GM19468 (cell line): ENCODE measurements around the gene LRRC23.

ENCODE experiments used
- ATAC-seq: cut with Tn5 transposase; IDR thresholded peaks from one replicate; pipeline ENCODE4 v1.9.1; 2021; ENCODE audit warnings: mild to moderate bottlenecking, moderate library complexity, moderate number of reproducible peaks; ENCODE audit not compliant: unreplicated experiment; ENCODE audit errors: extremely low read depth

Gene LRRC23

DNA sequence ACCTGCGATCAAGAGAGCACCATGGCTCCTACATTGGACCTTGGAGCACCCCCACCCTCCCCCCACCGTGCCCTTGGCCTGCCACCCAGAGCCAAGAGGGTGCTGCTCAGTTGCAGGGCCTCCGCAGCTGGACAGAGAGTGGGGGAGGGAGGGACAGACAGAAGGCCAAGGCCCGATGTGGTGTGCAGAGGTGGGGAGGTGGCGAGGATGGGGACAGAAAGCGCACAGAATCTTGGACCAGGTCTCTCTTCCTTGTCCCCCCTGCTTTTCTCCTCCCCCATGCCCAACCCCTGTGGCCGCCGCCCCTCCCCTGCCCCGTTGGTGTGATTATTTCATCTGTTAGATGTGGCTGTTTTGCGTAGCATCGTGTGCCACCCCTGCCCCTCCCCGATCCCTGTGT, 37.2 kb downstream of the LRRC23 start:
- no peak for ATAC-seq

DNA sequence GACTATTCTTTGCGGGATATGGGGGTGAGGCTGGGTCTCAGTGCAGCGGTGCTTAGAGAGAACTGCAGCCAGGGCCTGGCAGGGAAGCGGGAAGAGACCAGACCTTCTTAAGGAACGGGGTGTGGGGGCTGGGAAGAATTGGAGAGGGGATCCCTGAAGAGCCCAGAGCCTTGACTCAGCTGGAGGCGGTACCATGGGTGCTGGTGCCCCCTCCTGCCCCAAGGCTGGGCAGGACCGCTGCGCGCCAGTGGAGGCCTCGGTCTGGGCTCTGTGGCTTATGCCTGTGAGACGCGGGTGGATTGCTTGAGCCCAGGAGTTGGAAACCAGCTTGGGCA, 37.7 kb downstream of the LRRC23 start:
- no peak for ATAC-seq

DNA sequence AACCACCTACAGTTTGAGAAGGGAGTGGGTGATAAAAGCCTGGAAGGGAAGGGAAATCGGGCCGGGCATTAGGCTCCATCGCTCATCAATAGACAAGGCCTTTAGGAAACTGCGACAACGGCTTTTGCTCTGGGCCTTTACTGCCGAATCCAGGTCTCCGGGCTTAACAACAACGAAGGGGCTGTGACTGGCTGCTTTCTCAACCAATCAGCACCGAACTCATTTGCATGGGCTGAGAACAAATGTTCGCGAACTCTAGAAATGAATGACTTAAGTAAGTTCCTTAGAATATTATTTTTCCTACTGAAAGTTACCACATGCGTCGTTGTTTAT, 38.7 kb downstream of the LRRC23 start:
- ATAC-seq = no peak

DNA sequence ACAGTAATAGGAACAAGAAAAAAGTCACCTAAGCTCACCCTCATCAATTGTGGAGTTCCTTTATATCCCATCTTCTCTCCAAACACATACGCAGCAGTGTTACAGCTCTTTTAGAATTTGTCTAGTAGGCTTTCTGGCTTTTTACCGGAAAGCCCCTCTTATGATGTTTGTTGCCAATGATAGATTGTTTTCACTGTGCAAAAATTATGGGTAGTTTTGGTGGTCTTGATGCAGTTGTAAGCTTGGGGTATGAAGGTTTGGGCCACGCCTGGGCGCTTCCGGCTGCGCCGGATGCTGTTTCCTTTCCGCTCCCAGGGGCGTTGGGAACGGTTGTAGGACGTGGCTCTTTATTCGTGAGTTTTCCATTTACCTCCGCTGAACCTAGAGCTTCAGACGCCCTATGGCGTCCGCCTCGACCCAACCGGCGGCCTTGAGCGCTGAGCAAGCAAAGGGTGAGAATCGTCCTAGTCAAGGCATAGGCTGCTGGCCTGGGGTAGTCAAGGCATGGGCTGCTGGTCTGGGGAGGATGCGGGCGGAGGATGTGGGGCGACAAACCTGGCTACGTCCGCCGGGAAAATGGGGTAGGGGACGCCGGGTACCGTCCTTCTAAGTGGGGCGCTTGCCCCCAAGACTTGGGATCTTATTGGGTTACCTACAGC, 39.2 kb downstream of the LRRC23 start, which contains the start of the genes C12orf57 and RNU7-1:
TSS of gene C12orf57 (plus strand) at position 301 of the 659 bp plus-strand sequence. CDS start at position 401, 100 bp downstream.
TSS of gene RNU7-1 (plus strand) at position 95 of the 659 bp plus-strand sequence.
- peak; percentile 14 for ATAC-seq

DNA sequence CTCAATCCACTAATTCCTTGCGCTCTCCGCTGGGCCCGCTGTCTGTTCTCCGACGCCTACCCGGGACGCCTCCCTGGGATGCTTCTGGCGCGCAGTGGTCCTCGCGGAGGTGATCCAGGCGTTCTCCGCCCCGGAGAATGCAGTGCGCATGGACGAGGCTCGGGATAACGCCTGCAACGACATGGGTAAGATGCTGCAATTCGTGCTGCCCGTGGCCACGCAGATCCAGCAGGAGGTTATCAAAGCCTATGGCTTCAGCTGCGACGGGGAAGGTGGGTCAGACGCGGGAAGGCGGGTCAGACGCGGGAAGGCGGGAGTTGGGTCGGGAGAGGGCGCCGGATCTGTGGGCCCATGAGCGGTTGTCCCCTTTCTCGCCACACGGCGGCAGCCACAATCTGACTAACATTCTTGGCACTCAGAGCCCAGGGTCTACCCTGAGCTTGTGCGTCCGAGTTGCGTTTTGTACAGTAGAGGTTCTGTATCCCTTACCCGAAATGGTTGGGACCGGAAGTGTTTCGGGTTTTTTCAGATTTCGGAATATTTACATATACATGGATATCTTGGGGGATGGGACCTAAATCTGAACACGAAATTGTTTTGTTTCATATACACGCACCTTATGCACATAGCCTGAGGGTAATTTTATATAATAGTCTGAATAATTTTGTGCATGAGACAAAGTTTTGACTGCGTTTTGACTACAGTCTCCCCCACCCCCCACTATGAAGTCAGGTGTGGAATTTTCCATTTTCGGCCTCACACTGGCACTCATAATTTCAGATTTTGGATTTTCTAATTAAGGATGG, 40.0 kb downstream of the LRRC23 start:
- ATAC-seq = peak; percentile 40

DNA sequence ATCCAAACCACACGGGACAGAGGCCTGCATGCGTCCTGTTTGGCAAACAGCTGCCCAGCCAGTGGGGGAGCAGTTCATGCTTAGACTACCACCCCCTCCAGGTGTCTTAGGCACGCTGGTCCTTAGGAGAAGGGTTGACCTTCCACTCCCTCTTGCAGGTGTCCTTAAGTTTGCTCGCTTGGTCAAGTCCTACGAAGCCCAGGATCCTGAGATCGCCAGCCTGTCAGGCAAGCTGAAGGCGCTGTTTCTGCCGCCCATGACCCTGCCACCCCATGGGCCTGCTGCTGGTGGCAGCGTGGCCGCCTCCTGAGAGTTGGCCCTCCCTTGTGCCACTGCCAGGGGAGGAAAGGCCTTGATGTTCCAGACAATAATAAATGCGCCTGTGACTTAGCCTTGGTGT, 41.0 kb downstream of the LRRC23 start:
- ATAC-seq = no peak

DNA sequence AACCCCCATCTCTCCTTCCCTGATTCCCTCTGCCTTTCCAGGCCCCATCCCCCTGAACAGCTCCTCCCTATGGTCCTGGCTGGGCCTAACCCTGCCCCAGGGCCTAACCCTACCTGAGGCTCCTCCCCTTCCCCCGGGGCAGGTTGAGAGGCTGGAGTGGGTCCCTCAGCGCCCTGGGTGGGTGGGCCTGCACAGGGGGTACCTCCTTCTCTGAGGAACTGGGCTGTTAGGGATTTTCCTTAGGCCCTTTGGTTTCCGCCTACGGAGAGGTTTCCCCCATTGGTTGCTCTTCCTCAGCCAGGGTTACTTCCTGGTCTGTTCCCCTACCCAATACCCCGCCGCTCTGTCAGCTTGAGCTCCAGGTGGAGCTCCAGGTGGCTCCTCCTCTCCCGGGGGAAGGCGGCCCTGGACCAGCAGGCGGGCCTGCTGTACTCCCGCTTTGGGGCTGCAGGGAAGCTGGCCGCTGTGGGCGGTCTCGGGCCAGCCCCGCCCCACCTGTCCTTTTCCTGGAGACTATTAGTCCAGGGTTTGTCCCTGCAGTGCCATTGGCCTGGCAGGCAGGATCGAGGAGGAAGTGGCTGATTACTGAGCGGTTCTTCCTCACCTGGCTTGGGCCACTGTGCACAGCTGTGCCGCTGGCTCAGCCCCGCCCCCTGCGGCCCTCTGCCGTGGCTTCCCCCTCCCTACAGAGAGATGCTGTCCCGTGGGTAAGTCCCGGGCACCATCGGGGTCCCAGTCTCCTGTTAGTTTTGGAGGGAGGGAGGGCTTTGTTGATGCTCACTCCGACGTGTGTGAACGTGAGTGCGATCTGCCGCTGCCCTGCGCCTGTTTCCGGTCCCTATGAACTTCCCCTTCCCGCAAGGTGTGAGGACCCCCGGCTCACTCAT, 41.7 kb downstream of the LRRC23 start:
- no peak for ATAC-seq

DNA sequence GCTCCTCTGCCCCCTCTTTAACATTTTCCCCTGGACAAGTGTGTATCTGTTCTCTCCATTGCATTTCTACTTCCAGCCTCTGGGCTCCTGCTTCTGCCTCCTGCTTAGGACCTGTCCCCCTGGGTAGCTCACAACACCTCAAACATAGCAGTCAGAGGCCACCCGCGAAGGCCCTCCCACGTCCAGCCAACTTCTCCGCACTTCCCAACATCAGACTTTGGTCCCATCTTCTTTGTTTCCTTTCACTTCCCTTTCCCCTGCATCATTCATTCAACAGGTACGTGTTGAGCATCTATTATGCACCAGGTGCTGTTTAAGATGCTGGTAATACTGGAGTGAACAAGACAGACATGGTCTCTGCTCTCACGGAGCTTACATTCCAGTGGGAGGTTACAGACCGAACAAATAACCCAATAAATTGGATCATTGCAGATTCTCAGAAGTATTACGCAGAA, 42.3 kb downstream of the LRRC23 start:
- no peak for ATAC-seq

DNA sequence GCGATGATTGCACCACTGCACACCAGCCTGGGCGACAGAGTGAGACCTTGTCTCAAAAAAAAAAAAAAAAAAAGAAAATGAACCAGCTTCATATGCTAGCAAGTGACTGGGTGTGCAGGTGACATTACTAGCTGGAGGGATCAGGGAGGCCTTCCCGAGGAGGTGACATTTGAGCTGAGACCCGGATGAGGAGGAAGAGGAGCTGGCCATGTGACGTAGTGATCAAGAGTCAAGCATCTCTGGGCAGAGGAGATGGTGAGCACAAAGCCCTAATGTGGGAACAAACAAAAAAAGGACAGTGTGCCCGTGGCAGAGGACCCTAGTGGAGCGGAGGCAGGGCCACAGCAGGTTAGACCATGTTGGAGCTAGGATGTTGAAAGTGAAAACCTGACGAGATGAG, 43.0 kb downstream of the LRRC23 start:
- no peak for ATAC-seq

DNA sequence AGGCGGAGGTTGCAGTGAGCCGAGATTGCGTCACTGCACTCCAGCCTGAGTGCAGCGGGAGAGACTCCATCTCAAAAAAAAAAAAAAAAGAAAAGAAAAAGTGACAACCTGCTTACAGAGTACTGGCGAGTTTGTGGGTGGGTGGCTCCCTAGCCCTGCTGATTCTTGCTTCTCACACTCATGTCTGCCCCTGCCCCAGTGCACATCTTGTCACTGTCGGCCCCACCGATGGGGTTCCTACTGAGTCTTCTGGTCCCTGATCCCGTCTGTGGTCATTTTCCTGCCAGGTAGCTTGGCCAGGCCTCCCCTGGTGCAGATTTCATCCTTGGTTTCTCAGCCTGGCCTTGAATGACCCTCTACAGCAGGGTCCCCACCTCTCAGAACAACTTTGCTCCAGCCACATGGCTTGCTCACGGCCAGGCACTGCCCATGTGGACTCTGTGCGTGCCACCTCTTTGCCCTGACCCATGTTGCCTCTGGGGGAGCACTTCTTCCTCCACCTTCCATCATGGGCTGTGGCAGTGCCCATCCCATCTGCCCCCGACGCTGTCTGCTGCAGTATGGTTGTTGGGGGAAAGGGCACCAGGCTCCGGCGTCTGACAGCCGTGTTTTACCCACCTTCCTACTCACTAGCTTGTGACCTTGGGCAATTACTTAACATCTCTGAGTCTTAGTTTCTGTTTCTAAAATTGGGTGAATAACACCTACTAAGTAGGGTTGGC, 44.4 kb downstream of the LRRC23 start:
- ATAC-seq = no peak

DNA sequence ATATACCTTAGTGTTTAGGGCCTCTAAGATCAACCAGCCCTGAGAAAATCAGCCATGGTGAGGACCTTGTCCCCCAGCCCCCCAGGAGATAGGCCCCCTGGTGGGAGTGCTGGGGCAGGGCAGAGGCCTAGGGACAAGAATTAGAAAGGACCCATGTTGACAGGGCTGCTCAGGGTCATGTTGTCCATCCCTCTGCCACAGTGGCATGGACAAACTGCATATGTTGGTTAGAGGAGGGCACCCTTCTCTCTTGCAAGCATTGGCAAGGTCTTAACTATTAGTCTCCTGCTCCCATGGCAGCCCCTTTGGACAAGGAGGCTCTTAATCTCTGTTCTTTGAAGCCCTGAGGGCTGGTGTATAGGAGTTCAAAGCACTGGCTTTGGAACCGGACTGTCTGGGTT, 45.8 kb downstream of the LRRC23 start:
- ATAC-seq = no peak

DNA sequence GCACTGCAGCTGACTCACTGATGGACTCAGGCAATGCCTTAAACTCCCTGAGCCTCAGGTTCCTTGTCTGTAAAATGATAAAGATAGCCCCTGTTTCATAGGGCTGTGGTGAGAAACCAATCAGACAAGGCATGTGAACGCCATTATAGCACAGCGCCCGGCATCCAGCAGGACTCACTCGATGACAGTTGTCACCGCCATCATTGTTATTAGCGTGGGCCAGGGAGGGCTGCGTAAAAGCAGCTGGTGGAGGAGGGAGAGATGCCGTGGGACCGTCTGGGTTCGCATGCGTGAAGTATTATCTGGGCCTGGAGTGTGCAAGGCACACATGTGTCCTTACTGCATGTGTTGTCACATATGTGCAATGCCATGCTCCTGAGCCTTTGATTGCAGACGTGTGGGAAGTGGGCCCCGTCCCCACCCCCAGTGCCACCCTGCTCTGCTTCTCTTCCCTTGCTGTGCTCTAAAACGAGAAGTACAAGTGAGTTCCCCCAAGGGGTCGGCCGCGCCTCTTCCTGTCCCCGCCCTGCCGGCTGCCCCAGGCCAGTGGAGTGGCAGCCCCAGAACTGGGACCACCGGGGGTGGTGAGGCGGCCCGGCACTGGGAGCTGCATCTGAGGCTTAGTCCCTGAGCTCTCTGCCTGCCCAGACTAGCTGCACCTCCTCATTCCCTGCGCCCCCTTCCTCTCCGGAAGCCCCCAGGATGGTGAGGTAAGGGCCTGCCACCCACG, 46.4 kb downstream of the LRRC23 start, which contains the start of gene PTPN6:
TSS of gene PTPN6 (plus strand) at position 546 of the 730 bp plus-strand sequence. CDS start at position 703, 157 bp downstream.
- no peak for ATAC-seq

DNA sequence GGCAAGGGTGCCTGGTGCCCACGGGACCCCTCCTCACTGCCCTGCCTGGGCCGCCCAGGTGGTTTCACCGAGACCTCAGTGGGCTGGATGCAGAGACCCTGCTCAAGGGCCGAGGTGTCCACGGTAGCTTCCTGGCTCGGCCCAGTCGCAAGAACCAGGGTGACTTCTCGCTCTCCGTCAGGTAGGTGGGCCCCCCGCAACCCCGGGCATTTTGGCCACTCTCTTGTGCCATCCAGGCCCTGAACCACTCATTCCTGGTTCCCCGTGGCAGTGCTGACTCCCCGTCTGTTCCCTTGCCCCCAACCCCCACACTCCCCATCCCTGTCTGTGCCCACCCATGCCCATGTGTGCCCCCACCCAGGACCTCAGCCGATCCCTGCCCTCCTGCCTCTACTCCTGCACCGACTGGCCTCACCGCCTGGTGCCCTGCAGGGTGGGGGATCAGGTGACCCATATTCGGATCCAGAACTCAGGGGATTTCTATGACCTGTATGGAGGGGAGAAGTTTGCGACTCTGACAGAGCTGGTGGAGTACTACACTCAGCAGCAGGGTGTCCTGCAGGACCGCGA, 47.0 kb downstream of the LRRC23 start:
- no peak for ATAC-seq

DNA sequence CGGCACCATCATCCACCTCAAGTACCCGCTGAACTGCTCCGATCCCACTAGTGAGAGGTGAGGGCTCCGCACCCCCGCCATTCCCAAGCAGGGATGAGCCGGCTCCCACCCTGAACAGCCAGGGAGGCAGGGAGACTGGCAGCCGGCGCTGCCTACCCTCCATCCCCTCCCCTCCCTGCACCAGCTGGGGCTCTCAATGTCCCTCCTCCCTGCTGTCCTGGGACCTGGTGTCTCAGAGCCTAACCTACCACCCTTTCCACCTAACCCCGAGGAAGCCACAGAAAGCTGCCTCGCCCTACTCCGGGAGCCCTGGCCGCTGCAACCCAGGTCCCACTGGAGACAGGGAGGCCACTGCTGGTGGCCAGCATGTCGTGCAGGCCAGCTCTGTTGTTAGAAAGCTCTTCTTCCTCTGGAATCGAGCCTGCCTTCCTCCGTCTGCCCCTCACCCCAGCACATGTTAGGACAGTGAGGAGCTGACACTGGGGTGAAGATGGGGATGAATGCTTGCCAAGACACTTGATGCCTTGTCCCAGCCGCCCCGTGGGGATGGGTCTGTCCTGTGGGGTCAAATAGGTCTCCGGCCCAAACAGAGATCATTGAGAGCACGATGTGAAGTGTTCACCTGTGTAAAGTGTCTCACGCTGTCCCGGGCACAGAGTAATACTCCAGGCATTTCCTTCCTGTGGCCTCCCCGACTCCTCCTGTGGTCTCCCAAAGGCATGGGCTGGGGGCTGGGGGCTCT, 47.7 kb downstream of the LRRC23 start:
- no peak for ATAC-seq

DNA sequence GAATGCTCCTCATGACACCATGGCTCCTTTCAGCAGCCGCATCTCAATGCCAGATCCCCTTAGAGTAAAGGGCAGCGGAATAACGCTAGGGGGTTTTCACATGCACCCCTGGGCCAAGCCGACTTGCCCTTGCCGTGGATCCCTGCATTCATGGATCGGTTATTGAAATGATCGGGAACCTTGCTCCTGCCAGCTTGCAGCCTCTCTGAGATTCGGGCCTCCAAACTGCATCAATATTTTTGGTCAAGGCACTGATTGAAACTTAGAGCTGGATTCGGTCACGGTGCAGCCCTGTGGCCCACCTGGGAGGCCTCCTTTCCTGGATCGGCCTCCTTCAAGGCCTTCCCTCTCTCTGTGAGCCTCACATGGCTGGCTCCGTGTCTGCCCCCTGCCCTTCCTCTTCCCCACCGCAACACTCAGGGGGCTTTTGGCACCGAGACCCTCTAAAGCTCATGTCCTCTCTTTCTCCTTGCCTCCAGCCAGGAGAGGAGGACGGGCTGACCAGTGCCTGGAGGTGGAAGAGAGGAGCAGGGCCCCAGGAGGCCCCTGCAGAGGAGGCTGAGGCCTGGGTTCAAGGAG, 48.3 kb downstream of the LRRC23 start:
- ATAC-seq = no peak

DNA sequence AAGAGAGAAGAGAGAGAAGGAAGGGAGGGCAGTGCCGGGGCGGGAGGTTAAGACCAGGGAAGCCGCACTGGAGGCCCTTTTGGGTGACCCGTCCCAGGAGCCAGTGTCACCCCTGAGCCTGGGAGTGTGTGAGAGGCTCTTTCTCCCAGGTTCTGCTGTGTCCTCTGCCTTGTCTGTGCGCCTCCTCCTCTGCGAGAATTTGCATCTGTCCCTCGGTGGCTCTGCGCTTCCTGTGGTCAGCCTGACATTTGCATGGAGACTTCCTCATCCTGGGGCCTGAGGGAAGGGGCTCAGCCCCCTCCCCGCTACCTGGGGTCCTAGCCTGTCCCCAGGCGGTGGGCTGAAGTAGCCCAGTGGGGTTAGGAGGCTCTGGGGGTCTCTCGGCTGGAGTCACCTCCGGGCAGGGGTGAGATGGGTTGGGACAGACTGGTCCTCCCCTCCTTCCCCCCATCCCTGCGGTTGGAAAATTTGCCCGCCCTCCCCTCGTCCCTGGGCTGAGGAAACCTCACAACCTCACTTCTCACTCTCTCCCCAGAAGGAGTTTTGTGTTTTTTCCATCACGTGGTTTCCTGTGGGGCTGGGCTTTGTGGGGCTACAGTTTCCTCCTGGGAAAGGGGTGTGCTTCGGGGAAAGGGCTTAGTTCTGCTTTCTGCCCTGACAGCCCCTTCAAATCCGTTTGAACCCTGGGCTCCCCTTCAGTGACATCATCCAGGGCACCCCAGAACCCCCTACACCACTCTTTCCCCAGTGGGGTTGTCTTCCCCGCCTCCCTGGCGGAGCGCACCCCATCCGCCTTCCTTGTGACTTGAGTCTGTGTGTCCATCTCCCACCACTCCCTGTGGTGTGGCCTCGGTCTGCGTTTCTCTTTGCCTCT, 49.1 kb downstream of the LRRC23 start:
- ATAC-seq = peak; percentile 37
